ENCODE data around the gene LIX1. TPM values are rescaled to one million over a fixed set of nuclear protein-coding genes. Genes with fewer than 3 reads are reported as not detected.

Gene LIX1
- polyA plus RNA-seq, 1 donor from 2014 or later: 0.10 TPM

GRCh38 chr5:97131139-97131710 is 11.2 kb downstream of the LIX1 start:
- Mint-ChIP-seq H3K4me1 (peaks cover 0 to 5% (median 5%) of the 10 kb centered on the region in 3 donors), H3K9me3 (no peaks in the 10 kb centered on the region), H3K27me3 (peaks cover 10% of the 10 kb centered on the region), H3K4me3 (no peak overlapping the region), H3K36me3 (peaks cover 1% of the 10 kb centered on the region), H3K27ac (no peak overlapping the region)

- H3K27me3 Mint-ChIP-seq: peaks cover 15% of the 10 kb centered on the region
- peaks cover 1 to 5% (median 2%) of the 10 kb centered on the region in 3 donors for H3K4me1 Mint-ChIP-seq
- H3K36me3 Mint-ChIP-seq: peaks cover 3% of the 10 kb centered on the region
- H3K27ac Mint-ChIP-seq: no peak overlapping the region
- H3K4me3 Mint-ChIP-seq: no peak overlapping the region
- no peaks in the 10 kb centered on the region for H3K9me3 Mint-ChIP-seq
Observed at GRCh38 chr5:97127727-97128126, 14.7 kb downstream of the LIX1 start.

DNA sequence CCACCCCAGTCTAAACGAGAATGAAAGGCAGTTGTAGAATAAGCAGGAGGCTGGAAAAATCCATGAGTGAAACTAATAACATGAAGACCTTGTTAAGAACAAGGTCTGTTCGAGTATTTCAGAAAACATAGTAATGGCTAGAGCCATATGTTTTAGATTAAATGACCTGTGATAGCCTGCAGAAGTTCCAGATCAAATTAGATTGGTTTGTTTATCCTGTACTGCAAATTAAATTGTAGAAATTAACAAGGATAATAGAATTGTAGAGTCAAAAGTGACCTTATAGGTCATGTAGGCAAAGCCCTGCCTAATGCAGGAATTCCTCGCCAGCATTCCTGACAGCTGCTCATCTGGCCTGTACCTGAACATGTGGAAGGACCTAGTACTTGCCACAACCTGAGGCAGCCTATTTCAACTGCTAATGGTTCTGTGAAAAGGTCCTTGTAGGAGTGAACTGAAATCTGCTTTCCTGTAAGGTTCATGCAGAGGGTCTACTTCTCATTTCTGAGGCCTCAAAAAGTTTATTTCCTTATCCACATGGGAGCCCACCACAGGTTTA is 17.2 kb downstream of the LIX1 start:
- H3K4me1 Mint-ChIP-seq: peaks cover 1 to 5% (median 2%) of the 10 kb centered on the region in 3 donors
- peaks cover 3% of the 10 kb centered on the region for H3K36me3 Mint-ChIP-seq
- H3K27me3 Mint-ChIP-seq: peaks cover 13% of the 10 kb centered on the region
- H3K4me3 Mint-ChIP-seq: no peak overlapping the region
- no peaks in the 10 kb centered on the region for H3K9me3 Mint-ChIP-seq
- H3K27ac Mint-ChIP-seq: no peak overlapping the region

GRCh38 chr5:97124335-97124734 is 18.1 kb downstream of the LIX1 start:
- no peak overlapping the region for H3K4me3 Mint-ChIP-seq

DNA sequence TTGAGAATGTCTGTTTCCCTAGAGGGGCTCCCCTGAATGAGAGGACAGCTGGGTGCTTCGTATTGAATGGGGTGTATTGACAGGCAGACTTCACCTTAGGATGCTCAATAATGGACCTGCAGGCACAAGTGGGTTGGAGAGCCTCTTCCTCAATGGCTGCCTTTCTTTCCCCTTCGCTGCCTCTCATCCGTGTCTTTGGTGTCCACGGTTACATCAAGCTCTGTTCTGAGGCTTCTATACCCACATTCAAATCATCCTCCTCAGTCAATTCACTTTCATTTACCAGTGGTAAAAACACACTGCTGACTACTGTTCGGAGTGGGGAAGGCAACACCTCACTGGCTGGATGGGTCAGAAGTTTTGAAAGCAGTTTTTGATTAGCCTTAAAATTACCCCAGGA is 20.6 kb downstream of the LIX1 start:
- Mint-ChIP-seq H3K9me3 (no peaks in the 10 kb centered on the region), H3K27me3 (peaks cover 6% of the 10 kb centered on the region), H3K36me3 (peaks cover 3% of the 10 kb centered on the region), H3K27ac (no peak overlapping the region), H3K4me3 (no peak overlapping the region), H3K4me1 (peaks cover 5 to 7% (median 6%) of the 10 kb centered on the region in 3 donors)

More at GRCh38 chr5:97124335-97124734, 18.1 kb downstream of the LIX1 start:
- Mint-ChIP-seq H3K27me3 (peaks cover 13% of the 10 kb centered on the region), H3K4me1 (peaks cover 1 to 5% (median 2%) of the 10 kb centered on the region in 3 donors), H3K27ac (no peak overlapping the region), H3K36me3 (peaks cover 3% of the 10 kb centered on the region), H3K9me3 (no peaks in the 10 kb centered on the region)

GRCh38 chr5:97120195-97120594 is 22.2 kb downstream of the LIX1 start:
- Mint-ChIP-seq H3K27me3 (peaks cover 4% of the 10 kb centered on the region), H3K27ac (no peak overlapping the region), H3K4me3 (no peak overlapping the region), H3K9me3 (no peaks in the 10 kb centered on the region), H3K4me1 (peaks cover 5 to 7% (median 5%) of the 10 kb centered on the region in 3 donors), H3K36me3 (no peaks in the 10 kb centered on the region)

GRCh38 chr5:97119007-97119390 is 23.4 kb downstream of the LIX1 start:
- peaks cover 5 to 7% (median 5%) of the 10 kb centered on the region in 3 donors for H3K4me1 Mint-ChIP-seq
- H3K4me3 Mint-ChIP-seq: no peak overlapping the region
- H3K27ac Mint-ChIP-seq: peak overlapping the region in 1 of 3 donors; percentile 7
- H3K9me3 Mint-ChIP-seq: no peaks in the 10 kb centered on the region
- H3K36me3 Mint-ChIP-seq: no peaks in the 10 kb centered on the region
- peaks cover 4% of the 10 kb centered on the region for H3K27me3 Mint-ChIP-seq

DNA sequence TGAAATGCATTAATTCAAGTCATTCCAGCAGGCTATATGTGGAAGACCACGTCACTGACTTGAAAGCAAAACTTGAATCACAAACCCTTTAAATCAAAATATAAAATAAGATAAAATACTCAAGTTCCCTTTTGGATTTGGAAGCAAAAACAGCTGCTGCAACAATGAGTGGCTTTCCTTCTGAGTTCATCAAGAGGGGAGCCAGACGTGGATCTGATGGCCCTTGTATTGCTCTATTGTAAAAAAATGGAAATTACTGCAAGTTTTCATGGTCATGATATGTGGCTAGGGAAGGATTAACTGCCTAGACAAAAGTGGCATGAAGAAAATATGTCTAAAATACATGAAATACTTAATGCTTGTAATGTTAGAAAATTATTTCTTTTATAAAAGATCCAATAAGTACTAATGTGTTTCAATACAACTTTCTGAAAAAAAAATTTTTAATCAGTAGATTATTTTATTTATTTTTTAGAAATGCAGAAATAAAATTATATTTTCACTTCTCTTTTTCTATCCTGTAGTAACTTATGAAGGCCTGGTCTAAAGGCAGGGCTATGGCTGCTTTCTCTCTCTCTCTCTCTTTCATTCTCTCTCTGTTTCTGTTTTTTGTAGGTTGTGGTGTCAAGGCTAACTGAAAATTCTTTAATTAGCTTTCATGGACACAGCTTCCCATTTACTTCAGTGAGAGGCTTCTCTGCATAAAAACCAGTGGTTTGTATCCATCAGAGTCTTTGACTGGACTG is 24.0 kb downstream of the LIX1 start:
- peak overlapping the region in 1 of 3 donors; percentile 7 for H3K27ac Mint-ChIP-seq

DNA sequence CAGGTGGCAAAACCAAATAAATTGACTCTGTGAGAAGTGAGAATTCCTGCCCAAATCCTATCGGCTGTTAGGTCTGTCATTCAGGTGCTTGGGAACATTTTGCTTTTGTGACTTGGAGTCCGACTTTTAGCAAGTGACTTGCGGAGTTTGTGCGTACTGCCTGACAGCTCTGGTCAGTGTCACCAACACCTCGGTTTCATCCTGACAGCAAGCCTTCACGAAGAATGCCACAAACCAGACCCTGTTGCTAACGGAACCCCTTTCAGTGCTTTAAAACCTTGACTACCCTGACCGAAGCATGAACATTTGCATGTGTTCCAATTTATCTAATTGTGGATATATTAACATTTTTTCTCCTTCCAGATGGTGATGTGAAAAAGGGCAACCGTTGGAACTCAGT is 26.5 kb downstream of the LIX1 start:
- no peak overlapping the region for H3K4me3 Mint-ChIP-seq
- H3K27ac Mint-ChIP-seq: no peak overlapping the region
- peaks cover 5 to 7% (median 5%) of the 10 kb centered on the region in 3 donors for H3K4me1 Mint-ChIP-seq
- no peaks in the 10 kb centered on the region for H3K27me3 Mint-ChIP-seq
- no peaks in the 10 kb centered on the region for H3K36me3 Mint-ChIP-seq
- no peaks in the 10 kb centered on the region for H3K9me3 Mint-ChIP-seq

More for the DNA sequence above, 24.0 kb downstream of the LIX1 start:
- no peaks in the 10 kb centered on the region for H3K36me3 Mint-ChIP-seq
- peaks cover 5 to 7% (median 5%) of the 10 kb centered on the region in 3 donors for H3K4me1 Mint-ChIP-seq
- H3K4me3 Mint-ChIP-seq: no peak overlapping the region
- H3K27me3 Mint-ChIP-seq: peaks cover 2% of the 10 kb centered on the region
- no peaks in the 10 kb centered on the region for H3K9me3 Mint-ChIP-seq

DNA sequence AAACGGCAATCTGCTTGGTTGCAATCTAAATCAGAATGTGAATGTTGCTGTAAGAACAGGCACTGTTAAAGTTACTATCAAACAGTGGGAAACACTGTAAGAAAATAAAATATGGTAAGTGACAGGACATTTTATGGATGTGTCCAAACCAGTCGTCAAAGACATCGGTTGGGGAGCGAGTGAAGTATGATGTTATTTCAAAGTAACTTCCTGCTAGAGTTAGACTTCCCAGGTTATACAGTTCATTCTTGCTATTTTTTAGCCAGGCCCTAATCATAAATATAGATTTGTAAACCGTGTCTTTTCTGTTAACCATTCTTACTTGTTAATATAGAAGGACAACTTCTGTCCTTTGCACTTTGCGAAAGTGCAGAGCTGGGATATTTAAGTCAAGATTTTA is 30.2 kb downstream of the LIX1 start:
- H3K4me3 Mint-ChIP-seq: no peak overlapping the region
- H3K9me3 Mint-ChIP-seq: no peaks in the 10 kb centered on the region
- H3K27me3 Mint-ChIP-seq: no peaks in the 10 kb centered on the region
- peaks cover 3% of the 10 kb centered on the region for H3K36me3 Mint-ChIP-seq
- no peaks in the 10 kb centered on the region for H3K4me1 Mint-ChIP-seq
- no peak overlapping the region for H3K27ac Mint-ChIP-seq

DNA sequence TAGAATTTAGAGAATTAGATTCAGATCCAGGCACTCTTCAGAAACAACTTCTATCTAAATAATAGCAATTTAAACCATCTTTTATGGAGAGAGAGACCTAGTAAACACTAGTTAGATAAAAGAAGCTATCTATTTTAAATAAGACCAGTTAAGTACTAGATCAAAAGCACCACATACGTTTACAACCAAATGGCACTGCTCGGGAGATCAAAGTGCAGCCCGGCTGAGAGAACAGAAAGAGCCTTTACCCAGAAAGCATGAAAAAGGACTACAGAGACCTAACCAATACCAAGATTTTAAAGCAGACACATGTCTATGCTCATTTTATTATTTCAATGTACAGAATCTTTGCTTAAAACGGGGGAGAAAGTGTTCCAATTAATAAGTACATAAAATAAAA is 30.8 kb downstream of the LIX1 start:
- peaks cover 3% of the 10 kb centered on the region for H3K36me3 Mint-ChIP-seq
- H3K27ac Mint-ChIP-seq: no peak overlapping the region
- no peaks in the 10 kb centered on the region for H3K9me3 Mint-ChIP-seq
- no peaks in the 10 kb centered on the region for H3K4me1 Mint-ChIP-seq
- no peaks in the 10 kb centered on the region for H3K27me3 Mint-ChIP-seq
- H3K4me3 Mint-ChIP-seq: no peak overlapping the region

- H3K4me3 Mint-ChIP-seq: no peak overlapping the region
- no peak overlapping the region for H3K27ac Mint-ChIP-seq
- H3K4me1 Mint-ChIP-seq: no peaks in the 10 kb centered on the region
- H3K36me3 Mint-ChIP-seq: peaks cover 3% of the 10 kb centered on the region
- H3K27me3 Mint-ChIP-seq: no peaks in the 10 kb centered on the region
- no peaks in the 10 kb centered on the region for H3K9me3 Mint-ChIP-seq
Observed at GRCh38 chr5:97111004-97111403, 31.4 kb downstream of the LIX1 start.

GRCh38 chr5:97107318-97107717 is 35.1 kb downstream of the LIX1 start:
- Mint-ChIP-seq H3K9me3 (no peaks in the 10 kb centered on the region), H3K4me1 (no peaks in the 10 kb centered on the region), H3K4me3 (no peak overlapping the region), H3K27me3 (no peaks in the 10 kb centered on the region), H3K27ac (no peak overlapping the region), H3K36me3 (peaks cover 3% of the 10 kb centered on the region)

- H3K4me3 Mint-ChIP-seq: no peak overlapping the region
- H3K4me1 Mint-ChIP-seq: no peaks in the 10 kb centered on the region
- H3K9me3 Mint-ChIP-seq: no peaks in the 10 kb centered on the region
- no peak overlapping the region for H3K27ac Mint-ChIP-seq
- peaks cover 3% of the 10 kb centered on the region for H3K36me3 Mint-ChIP-seq
- H3K27me3 Mint-ChIP-seq: no peaks in the 10 kb centered on the region
Observed at GRCh38 chr5:97106216-97106581, 36.2 kb downstream of the LIX1 start.

DNA sequence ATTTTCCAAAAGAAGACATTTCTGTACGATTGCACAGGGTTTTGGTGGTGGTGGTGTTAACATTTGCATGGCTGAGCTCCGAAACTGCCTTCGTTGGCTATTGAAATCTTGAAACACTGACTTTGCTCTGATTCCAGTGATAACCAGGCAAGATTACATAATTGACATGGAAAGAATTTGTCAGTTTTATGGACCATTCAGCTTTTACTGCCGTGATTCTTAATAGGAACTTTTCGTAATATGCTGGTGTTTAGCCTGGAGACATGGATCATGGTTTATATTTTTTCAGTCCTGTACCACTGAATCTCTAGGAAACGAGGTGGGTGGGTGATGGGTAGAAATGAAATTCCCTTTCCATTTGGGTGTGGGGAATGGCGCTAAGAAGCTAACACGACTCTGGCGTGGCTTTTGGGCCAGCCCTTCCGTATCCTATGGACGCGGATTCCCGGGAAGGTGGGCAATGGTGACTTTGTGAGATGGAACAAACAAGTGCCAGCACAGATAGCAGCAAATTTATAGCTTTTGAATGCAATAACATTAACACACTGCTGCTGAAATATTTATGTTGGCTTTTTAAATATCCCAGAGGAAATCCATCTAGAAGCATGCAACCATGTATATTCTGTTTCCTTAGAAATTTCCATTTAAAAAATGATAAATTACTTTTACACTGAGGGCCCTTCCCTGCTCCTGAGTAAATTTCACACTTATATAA is 36.8 kb downstream of the LIX1 start:
- Mint-ChIP-seq H3K4me3 (no peak overlapping the region), H3K36me3 (peaks cover 3% of the 10 kb centered on the region), H3K27me3 (no peaks in the 10 kb centered on the region), H3K4me1 (no peaks in the 10 kb centered on the region), H3K27ac (no peak overlapping the region), H3K9me3 (no peaks in the 10 kb centered on the region)

Data from IgD-negative memory B cell (primary cell).